Measurements from ENCODE around the gene GDF10.

GDF10 gene

DNA sequence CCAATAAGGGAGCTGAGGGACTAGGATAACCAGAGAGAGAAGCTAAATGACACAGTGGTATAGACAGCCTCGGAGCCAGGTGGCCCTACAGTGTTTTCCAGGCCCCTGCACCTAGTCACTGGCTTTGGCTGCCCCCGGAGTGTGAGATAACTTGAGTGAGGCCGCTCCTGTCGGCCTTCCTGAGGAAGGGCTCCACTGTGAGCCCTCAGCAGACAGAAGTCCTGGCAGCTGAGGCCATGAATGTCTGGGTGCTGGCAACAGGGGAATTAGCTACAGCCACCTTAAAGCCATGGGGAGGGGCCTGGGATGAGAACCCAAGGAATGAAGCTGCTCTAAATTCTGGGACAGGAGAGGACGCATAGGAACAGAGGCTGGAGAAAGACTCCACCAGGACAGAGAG, 4.6 kb upstream of the GDF10 start:
- no peak for DNase-seq

GRCh38 chr10:47296156-47296894, 3.7 kb upstream of the GDF10 start:
- DNase-seq, result no peak

- DNase-seq, result no peak
Observed at GRCh38 chr10:47296941-47297340, 3.1 kb upstream of the GDF10 start.

- no peak for DNase-seq
Observed at GRCh38 chr10:47297866-47298540, 2.0 kb upstream of the GDF10 start.

DNA sequence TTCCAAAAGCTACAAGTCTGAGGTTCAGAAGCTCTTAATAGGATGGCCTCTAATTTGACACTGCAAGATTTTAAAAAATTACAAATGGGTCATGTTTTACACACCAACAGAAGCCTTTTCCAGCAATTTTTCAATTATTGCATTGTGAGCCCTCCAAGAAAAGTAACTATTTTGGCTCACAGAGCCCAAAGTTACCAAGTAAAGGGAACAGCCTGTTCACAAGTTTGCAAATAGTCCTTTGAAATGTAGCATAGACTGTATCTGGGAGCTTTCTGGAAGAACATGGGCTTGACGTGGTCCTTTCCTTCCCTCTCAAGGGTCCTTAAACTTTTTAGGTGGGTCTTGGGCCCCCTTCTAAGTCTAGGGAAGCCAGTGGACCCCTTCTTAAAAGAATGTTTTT, 1.3 kb upstream of the GDF10 start:
- no peak for DNase-seq

GRCh38 chr10:47300429-47300931, 483 bp downstream of the GDF10 start:
- no peak for DNase-seq

DNA sequence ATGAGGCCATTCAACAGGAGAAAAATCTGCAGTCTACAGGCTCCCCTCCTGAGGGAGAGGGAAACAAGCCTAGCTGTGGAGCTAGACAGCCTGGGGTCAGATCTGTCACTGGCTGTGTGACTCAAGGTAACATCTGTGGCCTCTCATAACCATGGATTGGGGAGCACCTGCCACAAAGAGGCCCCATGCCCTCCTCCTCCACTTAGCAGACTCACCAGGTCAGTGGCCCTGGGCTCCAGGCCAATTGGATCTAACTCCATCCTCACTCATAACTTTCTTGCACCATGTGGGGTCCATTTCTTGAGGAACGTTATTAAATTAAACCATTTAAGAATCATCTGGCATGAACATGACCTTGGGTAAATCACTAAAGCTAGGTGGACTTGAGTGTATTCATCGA, 1.8 kb downstream of the GDF10 start:
- DNase-seq, result no peak

DNA sequence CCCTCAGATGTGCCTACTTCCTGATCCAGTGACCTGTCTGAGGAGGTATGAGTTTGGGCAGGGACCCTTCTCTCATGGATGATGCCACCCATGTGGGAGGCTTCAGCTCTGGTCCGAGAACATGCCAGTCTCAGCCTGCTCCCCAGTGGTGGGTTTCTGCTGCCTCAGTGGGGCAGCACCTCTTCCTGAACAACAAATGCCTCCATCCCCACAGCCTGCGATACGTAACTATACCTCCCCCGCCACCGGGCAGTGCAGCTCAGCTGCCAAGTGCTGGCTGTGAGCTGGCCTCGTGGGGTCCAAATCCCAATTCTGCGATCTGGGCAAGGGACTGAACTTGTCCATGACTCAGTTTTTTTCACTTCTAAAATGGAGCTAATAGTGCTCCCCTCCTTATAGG, 3.1 kb downstream of the GDF10 start:
- DNase-seq, result no peak

DNA sequence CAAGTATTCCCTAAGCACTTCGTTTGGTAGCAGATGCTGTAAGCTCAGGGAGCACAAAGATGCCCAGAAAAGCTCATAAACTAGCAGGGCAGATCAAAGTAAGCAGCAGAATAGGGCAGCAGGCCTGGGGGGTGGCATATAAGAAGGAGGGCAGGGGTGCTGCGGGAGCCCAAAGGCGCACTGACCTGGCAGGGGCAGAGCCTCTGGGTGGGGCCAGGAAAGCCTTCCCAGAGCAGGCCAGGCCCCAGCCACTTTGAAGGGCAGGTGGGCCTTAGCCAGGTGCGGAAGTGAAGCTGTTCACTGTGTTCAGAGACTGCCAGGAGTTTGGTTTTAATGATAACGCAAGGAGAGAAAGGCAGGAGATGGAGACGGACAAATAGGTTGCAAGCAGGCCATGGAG, 3.9 kb downstream of the GDF10 start:
- no peak for DNase-seq

DNA sequence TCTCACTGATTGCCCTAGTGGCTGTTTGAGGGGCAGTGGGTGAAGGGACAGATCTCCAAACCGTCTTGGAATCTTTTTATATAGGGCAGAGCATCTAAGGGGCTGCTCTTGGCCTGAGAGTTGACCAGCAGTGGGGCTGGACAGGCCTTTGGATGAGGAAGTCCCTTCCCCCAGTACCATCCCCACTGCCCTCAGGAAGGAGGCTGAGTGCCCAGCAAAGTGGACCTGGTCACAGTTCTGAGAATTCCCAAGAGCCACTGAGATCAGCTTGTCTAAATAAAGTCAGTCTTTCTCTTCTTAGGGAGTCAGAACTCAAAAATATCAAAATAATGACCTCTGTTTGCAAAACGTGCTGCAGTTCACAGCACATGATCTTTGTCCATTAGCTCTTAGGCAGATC, 5.6 kb downstream of the GDF10 start:
- no peak for DNase-seq

DNA sequence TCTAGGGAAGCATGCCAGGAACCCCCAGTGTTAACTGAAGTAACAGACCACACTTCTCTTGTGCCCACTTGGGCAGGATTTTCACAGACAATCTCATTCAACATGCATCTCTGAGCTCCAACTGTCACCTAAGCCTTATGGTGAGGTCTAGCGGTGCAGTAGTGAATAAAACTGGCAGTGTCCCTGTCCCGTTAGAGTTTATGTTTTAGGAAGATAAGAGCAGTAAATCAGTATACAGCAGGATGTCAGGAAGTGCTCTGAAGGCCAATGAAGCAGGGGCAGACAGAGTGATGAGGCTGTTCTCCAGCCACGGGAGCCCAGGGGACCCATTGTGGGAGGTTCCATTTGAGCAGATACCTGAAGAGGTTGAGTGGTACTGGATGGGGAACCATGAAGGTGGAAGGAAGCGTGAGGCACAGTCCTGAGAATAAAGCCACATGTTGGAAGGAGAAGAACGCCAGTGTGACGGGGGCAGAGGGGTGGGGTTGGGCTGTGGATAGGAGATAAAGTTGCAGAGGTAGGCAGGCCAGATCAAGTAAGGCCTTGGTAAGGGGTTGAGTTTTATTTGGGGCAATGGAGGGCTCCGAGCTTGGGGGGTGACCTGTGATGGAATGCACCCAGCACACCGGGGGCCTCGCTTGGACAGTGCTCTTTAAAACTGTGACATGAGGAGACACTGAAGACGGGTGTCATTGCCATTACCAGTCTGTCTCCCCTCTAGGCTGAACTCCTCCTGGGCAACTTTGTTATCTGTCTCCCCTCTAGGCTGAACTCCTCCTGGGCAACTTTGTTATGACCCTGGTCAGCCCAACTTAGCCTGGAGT, 6.6 kb downstream of the GDF10 start:
- DNase-seq, result no peak

DNA sequence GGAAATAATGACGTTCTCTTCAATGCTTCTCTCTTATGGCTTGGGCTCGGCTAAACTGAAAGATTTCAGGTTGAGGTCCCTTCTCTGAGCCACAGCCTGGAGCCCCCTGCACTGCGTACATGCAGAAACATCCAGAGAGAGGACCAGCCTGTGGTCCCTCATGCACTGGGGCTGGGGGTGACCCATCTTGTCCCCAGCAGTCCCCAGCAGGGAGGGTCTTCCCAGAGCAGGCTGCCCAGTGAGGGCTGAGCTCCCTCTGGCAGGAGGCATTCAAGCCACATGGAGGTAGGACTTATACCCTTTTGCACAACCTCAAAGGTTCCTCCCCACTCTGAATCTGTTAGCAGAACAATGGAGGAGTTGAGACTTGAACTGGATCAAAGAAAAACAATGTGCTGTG, 7.4 kb downstream of the GDF10 start:
- no peak for DNase-seq

- no peak for DNase-seq
Observed at GRCh38 chr10:47308775-47309174, 8.8 kb downstream of the GDF10 start.

DNA sequence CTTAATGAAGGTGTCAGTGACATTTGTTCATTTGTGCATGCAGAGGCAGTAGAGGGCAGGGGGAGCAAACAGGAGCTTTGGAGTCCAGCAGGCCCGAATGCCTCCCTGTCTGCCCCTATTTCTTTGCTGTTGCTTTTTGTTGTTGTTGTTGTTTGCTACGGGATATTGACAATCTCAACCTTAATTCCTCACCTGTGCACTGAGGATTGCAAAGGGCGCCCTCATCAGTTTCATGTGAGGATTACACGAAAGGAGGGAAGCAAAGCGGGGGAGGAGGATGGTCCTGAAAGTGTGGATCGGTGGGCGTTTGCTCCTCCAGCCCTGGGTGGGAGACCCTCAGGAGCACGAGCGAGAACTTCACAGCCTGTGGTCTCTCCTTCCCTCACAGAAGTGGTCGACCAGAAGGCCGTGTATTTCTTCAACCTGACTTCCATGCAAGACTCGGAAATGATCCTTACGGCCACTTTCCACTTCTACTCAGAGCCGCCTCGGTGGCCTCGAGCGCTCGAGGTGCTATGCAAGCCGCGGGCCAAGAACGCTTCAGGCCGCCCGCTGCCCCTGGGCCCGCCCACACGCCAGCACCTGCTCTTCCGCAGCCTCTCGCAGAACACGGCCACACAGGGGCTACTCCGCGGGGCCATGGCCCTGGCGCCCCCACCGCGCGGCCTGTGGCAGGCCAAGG, 9.6 kb downstream of the GDF10 start:
- no peak for DNase-seq

- no peak for DNase-seq
Observed at GRCh38 chr10:47310090-47310505, 10.1 kb downstream of the GDF10 start.

DNA sequence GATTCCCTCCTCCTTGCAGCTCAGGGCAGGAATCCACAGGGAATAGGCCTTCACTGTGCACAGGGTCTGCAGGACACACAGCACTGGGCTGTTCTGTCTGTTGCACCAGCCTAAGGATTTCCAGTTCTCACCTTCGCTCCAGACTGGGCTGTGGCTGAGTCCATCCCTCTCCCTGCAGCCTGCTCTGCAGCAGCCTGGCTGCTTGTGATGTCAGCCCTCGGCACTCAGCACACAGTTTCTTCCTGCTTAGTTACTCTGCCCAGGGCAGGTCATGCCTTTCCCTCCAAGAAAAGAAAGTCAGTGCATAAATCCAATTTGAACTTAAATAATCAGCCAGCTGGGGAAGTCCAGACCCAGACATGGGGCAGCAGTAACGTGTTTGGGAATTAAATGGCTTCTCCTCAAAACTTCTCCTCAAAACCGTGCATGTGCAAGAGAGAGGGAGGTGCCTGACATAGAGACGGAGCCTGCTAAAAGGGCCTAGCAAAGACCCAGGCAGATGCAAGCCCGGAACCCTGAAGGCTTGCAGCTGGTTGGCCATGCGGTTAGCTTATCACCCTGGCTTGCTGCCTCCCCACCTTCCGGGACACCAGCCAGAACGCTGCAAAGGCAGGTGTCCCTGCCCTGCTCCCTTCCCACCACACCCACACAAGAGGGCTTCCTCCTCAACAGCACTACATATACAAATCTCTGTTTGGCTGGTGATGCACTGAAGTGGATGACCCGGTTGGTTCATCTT, 11.4 kb downstream of the GDF10 start:
- no peak for DNase-seq

- DNase-seq, result peak; percentile 17
Observed at GRCh38 chr10:47311932-47312662, 12.1 kb downstream of the GDF10 start.

DNA sequence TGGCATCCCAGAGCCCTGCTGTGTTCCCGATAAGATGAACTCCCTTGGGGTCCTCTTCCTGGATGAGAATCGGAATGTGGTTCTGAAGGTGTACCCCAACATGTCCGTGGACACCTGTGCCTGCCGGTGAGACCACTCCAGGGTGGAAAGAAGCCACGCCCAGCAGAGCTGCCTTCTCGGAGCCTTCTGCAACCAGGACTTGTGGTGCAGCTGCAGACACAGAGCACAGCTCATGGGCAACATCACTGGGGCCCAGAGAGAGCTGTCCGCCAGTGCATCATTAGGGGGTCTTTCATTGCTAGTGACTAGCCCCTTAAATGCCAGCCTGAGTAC, 12.6 kb downstream of the GDF10 start:
- DNase-seq, result no peak

GRCh38 chr10:47314416-47314970, 14.5 kb downstream of the GDF10 start:
- DNase-seq, result no peak

DNA sequence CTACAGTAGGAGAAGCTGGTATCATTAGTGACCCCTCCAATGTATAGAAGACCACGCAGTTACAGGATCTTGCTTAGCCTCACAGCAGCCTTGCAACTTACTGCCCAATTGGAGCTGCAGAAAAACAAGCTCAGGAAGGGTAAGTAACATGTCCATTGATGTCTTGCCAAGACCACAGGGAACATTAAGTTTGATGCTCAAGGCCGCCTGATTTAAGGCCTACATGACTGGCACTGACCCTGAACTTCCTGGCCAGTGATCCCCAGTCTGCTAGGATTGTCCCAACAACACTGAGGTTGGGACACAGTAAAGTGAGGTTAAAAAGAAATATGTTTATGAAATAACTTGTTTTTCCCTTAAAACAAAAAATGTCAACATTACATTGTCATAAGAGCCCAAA, 15.4 kb downstream of the GDF10 start:
- DNase-seq, result no peak

DNA sequence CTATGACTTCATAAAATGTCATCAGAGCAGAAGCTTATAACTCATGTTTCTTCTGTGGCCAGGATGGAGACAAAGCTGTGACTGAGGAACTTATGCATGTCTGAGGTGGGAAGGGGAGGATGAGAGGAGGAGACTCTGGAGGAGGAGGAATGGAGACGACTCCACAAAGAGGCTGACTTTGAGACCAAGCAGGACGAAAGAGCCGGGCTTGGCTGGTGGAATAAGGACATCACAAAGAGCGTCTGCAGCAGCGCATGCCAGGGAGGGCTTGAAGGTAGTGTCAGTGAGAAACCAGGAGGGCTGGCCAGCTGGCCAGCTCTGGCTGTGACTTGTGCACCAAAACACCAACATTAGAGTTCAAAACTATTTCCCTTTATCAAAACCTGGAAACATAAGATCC, 16.1 kb downstream of the GDF10 start:
- DNase-seq, result no peak

Data from activated gamma-delta T cell (primary cell).